Ovary (tissue), 9 donors: ENCODE data around the gene SPATA2. TPM values are rescaled to one million over a fixed set of nuclear protein-coding genes. Genes with fewer than 3 reads are reported as not detected.

ENCODE experiments used
- DNase-seq, 5 donors: peaks; one replicate each; pipeline ENCODE4 v3.0.0-alpha.2; 2019 to 2020
- H3K27ac ChIP-seq, 2 donors: fragments of 200-600 bp; one replicate each; pipeline versions ENCODE4 v1.5.1 to v1.8.0; 2019 to 2022
- H3K27me3 ChIP-seq: fragments of 200-600 bp; one replicate; pipeline ENCODE4 v1.8.0; 2022
- H3K36me3 ChIP-seq: fragments of 200-600 bp; sonication (generic); one replicate; pipeline ENCODE4 v1.5.1; 2019
- H3K4me1 ChIP-seq: one replicate; pipeline ENCODE4 v1.8.1; 2013; ENCODE audit warnings: mild to moderate bottlenecking, moderate library complexity; ENCODE audit not compliant: insufficient read depth
- H3K4me3 ChIP-seq: fragments of 200-600 bp; sonication (generic); one replicate; pipeline ENCODE4 v1.5.1; 2017
- H3K9me3 ChIP-seq, 2 donors: fragments of 200-600 bp in 1 of 2; sonication (generic) in 1 of 2; one replicate each; pipeline versions ENCODE4 v1.5.1 to v1.8.1; 2013 to 2019; ENCODE audit warnings: mild to moderate bottlenecking in 1 of 2, moderate library complexity in 1 of 2
- EP300 ChIP-seq: sonication (generic); formaldehyde crosslinking; IDR thresholded peaks from one replicate; pipeline ENCODE4 v1.6.1; 2017; ENCODE audit warnings: antibody characterized with exemption
- POLR2A ChIP-seq: fragments of 450-650 bp; IDR thresholded peaks from one replicate; pipeline ENCODE4 v1.6.1; 2017; ENCODE audit warnings: antibody characterized with exemption, mild to moderate bottlenecking, moderate library complexity
- WGBS, 3 donors: extraction: QIAGEN DNeasy Blood & Tissue Kit in 1 of 3; methylation state at CpG; one replicate each; pipeline versions ENCODE4 v1.1.5 to v1.1.7; 2013 to 2017; 5-methylcytosine and 5-hydroxymethylcytosine counted together
- intact Hi-C, 4 donors: fragments of 100-400 bp; cut with DNase I; formaldehyde crosslinking; loops; one replicate each; pipeline versions ENCODE4 v1.11.0 to v1.15.1; 2022 to 2023
- polyA plus RNA-seq, 2 donors: library from polyadenylated mRNA; stranded (reverse); fragments of 200-250 nt in 1 of 2; fragments of 350-450 nt in 1 of 2; fragmentation: Illumina TruSeq in 1 of 2; extraction: RNeasy Lipid Tissue Mini Kit (QIAGEN cat#74804) in 1 of 2; gene quantifications; one replicate each; pipeline ENCODE4 v1.2.3, GENCODE V29; 2013 to 2014
- total RNA-seq, 7 donors: library from RNA; depleted of rRNA in 2 of 7; stranded (reverse); fragments of >200 nt in 2 of 7; fragmentation: NEBNext Ultra II Directional in 3 of 7; extraction: Animal tissue kit (Norgen Biotek cat#: 25700) in 3 of 7; gene quantifications; one replicate each; pipeline versions ENCODE4 v1.1.0 to v1.2.4, GENCODE V29; 2016 to 2023
- TF ChIP-seq, protein P1 (sequence below), 3 donors: fragments of 450-650 bp in 2 of 3; fragments of 200-600 bp in 1 of 3; IDR thresholded peaks; one replicate each; pipeline versions ENCODE4 v1.5.1 to v1.8.0; 2016 to 2022; ENCODE audit warnings: antibody characterized with exemption in 3 of 3, mild to moderate bottlenecking in 1 of 3
- donor health status: DM: no; HTN: no; CAD: no; lungs with moderate emphysema.
- donor health status: DM: no; HTN: no; CAD: no.
- donor health status: Bipolar disorder and iron deficiency.
- donor health status: DM: yes; HTN: yes; CAD: no.
- donor health status: DM: no; HTN: no; CAD: no.
- donor health status: DM: yes; HTN: yes; CAD: no.

The SPATA2 gene
- total and polyA plus RNA-seq, 9 donors, result 2.3 to 9.8 (median 6.3) TPM

DNA sequence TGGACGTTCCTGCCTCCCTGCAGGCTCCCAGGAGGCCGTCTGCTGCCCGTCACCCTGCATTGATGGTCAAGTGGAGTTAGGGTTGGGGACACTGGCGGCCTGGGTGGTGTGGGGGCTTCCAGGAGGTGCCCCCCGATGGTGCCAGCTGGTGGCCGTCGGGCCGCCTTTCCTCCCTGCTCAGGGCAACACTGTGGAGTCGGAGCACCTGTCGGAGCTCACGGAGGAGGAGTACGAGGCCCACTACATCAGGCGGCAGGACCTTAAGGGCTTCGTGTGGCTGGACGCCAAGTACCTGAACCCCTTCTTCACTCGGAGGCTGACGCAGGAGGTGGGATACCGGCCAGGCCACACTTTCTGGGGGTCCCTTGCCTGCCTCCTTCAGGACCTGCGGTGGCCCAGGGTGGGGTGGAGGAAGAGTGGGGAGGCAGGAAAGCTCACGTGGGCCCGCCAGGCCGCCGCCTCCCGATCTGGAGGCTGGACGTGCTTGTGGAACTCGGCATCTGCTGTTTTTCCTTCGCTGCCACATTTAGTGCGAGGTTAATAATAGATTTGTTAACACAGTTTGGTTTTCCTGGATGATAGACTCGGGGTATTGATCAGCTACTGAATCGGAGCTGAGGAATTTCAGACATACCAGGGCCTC, 28.6 kb downstream of the SPATA2 start:
- no peaks in the 10 kb centered on the region for H3K27me3 ChIP-seq
- peak overlapping the region in 1 of 2 donors; percentile 38 for H3K27ac ChIP-seq
- H3K4me3 ChIP-seq, result no peak overlapping the region
- 73 to 82% (median 82%) methylated on average over 23 to 30 of the region's 30 CpGs for WGBS, 3 donors
- H3K9me3 ChIP-seq, result no peaks in the 10 kb centered on the region
- TF ChIP-seq, protein P1, sequence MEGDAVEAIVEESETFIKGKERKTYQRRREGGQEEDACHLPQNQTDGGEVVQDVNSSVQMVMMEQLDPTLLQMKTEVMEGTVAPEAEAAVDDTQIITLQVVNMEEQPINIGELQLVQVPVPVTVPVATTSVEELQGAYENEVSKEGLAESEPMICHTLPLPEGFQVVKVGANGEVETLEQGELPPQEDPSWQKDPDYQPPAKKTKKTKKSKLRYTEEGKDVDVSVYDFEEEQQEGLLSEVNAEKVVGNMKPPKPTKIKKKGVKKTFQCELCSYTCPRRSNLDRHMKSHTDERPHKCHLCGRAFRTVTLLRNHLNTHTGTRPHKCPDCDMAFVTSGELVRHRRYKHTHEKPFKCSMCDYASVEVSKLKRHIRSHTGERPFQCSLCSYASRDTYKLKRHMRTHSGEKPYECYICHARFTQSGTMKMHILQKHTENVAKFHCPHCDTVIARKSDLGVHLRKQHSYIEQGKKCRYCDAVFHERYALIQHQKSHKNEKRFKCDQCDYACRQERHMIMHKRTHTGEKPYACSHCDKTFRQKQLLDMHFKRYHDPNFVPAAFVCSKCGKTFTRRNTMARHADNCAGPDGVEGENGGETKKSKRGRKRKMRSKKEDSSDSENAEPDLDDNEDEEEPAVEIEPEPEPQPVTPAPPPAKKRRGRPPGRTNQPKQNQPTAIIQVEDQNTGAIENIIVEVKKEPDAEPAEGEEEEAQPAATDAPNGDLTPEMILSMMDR (IDR thresholded peaks at IDR 0.05), result no peak
- TF ChIP-seq POLR2A (no peak), EP300 (no peak)
- no peaks in the 10 kb centered on the region for H3K36me3 ChIP-seq
- intact Hi-C loops, result loop anchor here in 2 of 4 donors (5.0 to 10.0 kb wide), 2 partner anchors 272 to 274 kb away; no protein-coding TSS in a partner anchor
- peaks cover 17% of the 10 kb centered on the region for H3K4me1 ChIP-seq
- DNase-seq, result no peak

DNA sequence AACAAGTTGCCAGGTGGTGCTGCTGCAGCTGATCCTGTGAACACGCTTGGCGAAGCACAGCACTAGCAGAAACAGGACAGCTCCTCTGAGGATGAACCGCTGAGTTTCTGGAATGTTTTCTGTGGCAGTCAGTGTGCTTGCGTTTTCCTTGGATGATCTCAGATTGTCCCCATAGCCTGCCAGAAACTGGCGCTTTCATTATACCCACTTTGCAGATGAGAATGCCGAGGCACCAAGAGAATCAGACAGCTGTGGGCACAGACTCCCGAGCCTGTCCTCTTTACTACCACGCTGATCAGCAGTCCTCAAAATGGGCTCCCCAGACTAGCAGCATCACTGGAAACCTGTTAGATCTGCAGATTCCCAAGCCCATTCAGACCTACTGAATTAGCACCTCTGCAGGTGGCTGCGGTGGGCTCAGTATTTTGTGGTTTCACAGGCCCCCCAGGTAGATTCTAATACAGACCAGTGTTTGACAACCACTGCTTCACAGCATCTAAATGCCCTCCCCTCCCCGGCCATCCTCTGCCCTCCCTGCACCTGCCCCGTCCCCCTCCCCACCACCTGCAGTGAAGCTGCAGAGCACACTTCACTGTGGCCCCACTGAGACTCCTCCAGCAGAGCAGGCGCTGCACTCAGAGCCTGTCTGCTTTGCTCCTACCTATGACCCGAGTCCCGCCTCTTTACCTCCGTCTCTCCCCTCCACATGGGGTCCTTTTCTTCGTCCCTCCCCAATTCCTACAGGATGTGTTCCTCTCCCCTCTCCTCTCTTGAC, 29.6 kb downstream of the SPATA2 start:
- peaks cover 15% of the 10 kb centered on the region for H3K4me1 ChIP-seq
- H3K36me3 ChIP-seq, result no peaks in the 10 kb centered on the region
- intact Hi-C loops, result loop anchor here in 2 of 4 donors (5.0 to 10.0 kb wide), 2 partner anchors 271 to 273 kb away; no protein-coding TSS in a partner anchor
- DNase-seq, result no peak
- no peak overlapping the region for H3K27ac ChIP-seq
- no peak overlapping the region for H3K4me3 ChIP-seq
- no peaks in the 10 kb centered on the region for H3K9me3 ChIP-seq
- H3K27me3 ChIP-seq, result no peaks in the 10 kb centered on the region
- WGBS, 3 donors, result 93 to 94% (median 94%) methylated on average over 16 of the region's 16 CpGs
- TF ChIP-seq, protein P1 (IDR thresholded peaks at IDR 0.05), result no peak
- no peak for TF ChIP-seq EP300

DNA sequence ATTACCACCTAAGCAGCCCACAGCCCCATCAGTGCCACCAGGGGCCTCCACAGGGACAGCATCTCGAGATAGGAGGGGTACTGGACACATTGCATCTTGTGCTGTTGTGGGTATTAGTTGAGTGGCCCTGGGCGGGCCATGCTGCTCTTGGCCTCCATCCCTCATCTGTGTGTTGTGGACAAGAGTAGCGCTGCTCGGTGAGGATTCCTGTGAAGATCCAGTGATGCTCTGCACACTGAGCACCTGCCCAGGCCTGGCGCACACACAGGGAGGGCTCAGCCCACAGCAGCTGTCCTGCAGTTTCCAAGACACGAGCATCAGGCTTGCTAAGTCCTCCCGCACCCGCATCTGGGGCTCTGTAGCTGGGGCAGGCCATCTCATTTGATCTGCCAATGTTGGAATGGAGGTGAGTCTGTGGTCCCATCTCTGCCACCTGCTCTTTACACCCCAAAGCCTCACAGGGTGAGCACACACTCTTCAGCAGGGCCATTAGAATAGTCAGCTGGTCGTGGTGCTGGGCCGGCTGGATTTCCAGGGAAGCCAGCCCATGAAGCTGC, 32.0 kb downstream of the SPATA2 start:
- intact Hi-C loops, result loop anchor here in 1 of 4 donors (10.0 kb wide), 1 partner anchor 269 kb away; no protein-coding TSS in a partner anchor
- H3K27me3 ChIP-seq, result no peaks in the 10 kb centered on the region
- H3K36me3 ChIP-seq, result no peaks in the 10 kb centered on the region
- H3K4me1 ChIP-seq, result peaks cover 5% of the 10 kb centered on the region
- WGBS, 3 donors, result 90 to 96% (median 94%) methylated on average over 9 to 10 of the region's 10 CpGs
- TF ChIP-seq, protein P1 (IDR thresholded peaks at IDR 0.05), result no peak
- no peak for TF ChIP-seq POLR2A
- no peak for TF ChIP-seq EP300
- no peaks in the 10 kb centered on the region for H3K9me3 ChIP-seq
- H3K4me3 ChIP-seq, result no peak overlapping the region
- no peak overlapping the region for H3K27ac ChIP-seq
- DNase-seq, result no peak

DNA sequence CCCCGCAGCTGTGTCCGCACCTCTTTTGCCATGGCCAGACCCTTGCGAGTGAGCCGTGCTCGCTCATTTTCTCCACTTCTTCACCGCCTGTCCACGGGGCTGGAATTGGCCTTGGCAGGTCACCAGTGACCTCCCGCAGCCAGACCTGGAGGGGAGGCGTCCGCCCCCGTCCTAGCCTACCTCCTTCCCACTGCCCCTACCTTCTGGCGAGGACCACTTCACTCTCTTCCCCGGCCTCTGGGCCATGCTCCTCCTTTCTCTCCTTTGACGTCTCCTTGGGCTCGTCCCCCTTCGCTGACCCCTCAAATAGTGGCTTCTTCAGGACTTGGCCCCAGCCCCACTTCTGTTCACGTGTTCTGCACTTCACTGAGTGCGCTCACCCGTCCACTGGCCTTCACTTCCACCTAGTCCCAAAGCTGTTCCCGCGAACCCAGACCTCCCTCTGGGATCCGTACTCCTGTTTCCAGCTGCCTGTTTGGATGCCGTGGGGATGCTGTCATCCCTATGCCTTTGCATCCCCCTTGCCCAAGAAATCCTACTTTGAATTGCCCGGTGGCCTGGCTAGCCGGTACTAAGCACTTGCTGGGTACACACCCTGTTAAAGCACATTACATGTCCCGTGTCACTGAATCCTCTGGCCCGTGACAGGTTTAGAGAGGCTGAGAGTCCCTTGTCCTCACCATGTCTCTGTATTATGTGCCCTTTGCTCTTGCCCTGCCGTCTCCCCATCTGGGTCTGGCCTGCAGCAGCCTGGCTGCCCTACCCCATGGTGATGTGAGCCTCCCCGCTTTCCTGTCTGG, 33.0 kb downstream of the SPATA2 start:
- intact Hi-C loops, result loop anchor here in 1 of 4 donors (10.0 kb wide), 1 partner anchor 268 kb away; no protein-coding TSS in a partner anchor
- peaks cover 1% of the 10 kb centered on the region for H3K4me1 ChIP-seq
- 84 to 91% (median 90%) methylated on average over 28 to 29 of the region's 29 CpGs for WGBS, 3 donors
- H3K27me3 ChIP-seq, result no peaks in the 10 kb centered on the region
- no peaks in the 10 kb centered on the region for H3K9me3 ChIP-seq
- H3K27ac ChIP-seq, result no peak overlapping the region
- H3K36me3 ChIP-seq, result no peaks in the 10 kb centered on the region
- no peak overlapping the region for H3K4me3 ChIP-seq
- DNase-seq, result no peak
- TF ChIP-seq, protein P1 (IDR thresholded peaks at IDR 0.05), result no peak
- TF ChIP-seq EP300 (no peak), POLR2A (no peak)
